Hypothalamus (tissue), 51 donors: ENCODE measurements around the gene RAB7B.
"Not testable (repeated sequence)": the region's sequence is repeated elsewhere in the genome, so short reads cannot be mapped to it uniquely, and the experiment has no call there.

Source experiments
- DNase-seq, 51 donors: peaks; one replicate each; lab custom pipeline; 2025; lab: John Stamatoyannopoulos, UW

RAB7B gene

DNA sequence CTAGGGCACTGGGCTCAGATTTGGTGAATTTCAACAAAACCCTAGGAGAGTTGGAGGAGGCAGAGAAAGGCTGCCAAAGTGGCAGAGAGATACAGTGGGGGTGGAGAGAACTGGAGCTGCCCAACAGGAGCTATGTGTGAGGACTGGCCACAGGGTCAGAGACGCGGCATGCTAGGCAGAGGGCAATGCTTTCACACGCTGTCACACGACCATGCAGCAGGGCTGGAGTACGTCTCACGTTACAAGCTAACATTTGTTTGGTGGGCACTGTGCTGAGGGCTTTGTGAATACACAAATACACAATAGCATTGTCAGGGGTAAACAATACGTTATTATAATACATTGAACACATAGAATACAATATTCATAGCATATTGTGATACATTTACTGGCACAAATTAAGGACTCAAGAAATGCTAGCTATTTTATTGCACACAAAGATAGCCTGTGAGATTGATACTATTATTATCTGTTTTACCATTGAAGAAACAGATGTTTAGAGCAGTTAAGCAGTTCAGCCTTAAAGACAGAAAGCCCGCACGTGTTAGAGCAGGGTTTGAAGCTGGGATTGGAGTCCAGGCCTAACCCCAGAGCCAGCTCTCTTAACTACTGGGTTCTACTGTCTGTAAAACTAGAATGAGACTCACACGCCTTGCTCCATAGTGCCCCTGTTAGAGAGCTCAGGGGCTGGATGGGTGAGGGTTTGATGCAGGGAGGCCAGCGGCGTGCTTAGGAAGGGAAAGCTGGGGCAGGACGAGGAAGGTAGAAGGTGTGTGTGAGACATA is 4.5 kb downstream of the RAB7B start:
- DNase-seq, result peak in 33 of 51 donors; percentile 7 to 78 (median 48)

DNA sequence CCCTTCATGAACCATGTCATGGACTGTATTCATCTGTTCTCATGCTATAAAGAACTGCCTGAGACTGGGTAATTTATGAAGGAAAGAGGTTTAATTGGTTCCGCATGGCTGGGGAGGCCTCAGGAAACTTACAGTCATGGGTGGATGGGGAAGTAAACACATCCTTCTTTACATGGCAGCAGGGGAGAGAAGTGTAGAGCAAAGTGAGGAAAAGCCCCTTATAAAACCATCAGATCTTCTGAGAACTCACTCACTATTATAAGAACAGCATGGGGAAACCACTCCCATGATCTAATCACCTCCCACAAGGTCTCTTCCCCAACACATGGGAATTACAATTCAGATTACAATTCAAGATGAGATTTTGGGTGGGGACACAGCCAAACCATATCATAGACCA is 6.6 kb downstream of the RAB7B start:
- DNase-seq, result not testable (repeated sequence)

DNA sequence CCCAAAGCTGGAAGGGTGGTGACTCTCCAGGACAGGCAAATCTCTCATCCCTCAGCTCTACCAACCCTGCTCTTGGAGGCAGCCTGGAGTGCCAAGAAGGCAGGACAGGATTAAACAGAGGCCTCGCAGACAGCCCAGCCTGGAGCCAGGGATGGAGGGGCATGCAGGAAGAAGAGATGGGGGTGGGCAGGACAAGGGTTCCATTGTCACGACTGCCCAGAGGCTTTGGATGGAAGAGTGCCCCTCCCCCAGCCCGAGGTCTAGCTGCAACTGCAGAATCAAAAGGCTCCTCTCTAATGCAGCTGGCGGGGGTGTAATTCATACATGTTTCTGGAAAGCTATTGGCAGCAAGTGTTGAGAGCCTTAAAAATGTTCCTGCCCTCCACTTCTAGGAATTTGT is 8.8 kb downstream of the RAB7B start:
- peak in 48 of 51 donors; percentile 34 to 96 (median 82) for DNase-seq

DNA sequence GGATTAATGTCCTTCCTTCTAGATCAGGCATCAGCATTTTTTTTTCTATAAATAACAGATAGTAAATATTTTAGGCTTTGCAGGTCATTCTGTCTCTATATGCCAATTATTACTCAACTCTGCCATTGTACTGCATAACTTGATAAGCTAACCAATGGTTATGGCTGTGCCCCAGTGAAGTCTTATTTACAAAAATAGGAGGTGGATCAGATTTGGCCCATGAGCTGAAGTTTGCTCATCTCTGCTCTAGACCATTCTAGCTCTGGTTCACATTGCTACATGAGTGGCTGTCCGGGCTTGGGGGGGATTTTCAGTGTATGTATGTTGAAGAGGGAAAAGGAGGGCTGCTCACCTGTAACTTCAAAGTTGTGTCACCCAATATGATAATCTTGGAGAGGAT is 10.1 kb downstream of the RAB7B start:
- no peak for DNase-seq

DNA sequence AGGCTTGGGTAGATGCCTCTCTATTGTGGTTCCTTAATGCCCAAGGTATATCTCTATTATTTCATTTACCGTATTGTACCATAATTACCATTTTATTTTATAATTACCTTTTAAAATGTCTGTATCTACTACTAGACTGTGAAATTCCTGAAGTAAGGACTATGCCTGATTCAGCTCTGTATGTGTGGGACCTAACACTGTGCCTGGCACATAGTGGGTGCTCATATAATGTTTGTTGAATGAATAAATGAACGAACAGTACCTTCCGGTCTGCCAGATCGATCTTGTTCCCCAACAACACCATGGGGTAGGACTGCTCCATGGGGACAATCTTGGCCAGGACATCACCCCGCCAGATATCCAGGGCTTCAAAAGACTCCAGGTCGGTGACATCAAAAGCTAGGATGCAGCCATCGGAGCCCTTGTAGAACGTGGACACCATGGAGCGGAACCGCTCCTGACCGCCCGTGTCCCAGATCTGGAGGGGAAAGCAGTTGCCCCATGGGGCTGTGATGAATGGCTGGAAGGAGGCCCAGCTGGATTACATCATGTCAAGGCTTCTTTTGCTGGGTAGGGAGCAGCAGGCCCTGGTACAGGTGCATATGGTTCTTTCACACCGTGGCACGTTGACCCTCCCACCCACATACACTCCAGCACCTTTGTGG is 10.8 kb downstream of the RAB7B start:
- no peak for DNase-seq

DNA sequence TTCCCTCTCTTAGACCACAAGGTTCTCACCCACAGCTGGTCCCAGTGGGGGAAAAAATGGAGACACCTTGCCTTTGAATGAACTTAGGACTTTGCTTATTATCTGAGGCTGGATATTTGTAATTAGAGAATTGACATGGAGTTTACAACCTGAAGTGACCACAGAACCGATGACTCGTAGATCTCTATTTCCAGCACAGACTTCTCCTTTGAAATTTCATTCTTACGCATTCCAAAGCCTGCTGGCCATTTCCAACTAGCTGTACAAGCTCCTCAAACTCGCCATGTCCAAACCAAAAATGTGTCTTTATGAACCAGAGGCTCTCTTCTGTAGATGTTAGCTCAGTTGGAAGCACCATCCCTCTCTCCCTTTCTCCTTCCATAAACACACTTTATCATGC is 12.0 kb downstream of the RAB7B start:
- DNase-seq, result no peak

DNA sequence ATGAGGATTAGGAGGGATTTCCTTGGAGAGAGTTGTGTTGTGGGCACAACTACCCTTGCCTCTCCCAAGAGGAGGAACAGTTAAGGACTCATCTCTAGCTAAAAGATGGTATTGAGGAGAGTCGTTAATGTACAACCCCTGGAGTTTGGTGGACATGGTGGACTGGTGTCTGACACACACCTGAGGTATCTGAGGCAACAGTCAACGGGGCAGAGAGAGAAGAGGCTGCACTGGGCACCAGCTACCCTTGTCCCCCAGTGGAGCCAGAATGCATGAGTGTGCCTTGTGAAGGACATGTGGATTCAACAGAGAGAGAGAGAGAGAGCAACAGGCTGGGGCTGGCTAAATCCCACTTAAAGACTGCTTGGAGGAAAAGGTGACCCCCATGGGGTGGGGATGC is 13.0 kb downstream of the RAB7B start:
- no peak for DNase-seq

DNA sequence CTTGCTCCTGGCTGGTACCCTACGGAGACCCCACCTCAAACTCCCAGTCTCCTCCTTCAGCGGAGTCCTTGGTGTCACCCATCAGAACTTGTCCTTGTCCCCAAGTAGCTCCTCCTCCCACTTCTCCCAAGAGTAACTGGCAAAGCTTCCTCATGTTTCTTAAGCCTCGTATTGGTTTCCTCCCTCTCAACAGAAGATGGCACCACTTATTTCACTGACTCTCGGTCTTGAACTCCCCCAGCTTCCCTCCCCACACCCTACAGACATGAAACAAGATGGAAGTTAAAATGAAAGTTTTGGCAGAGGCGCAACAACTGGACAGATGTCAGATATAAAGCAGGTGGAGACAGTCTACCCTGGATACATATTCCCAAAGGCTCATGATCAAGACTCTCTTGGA is 13.4 kb downstream of the RAB7B start:
- no peak for DNase-seq

DNA sequence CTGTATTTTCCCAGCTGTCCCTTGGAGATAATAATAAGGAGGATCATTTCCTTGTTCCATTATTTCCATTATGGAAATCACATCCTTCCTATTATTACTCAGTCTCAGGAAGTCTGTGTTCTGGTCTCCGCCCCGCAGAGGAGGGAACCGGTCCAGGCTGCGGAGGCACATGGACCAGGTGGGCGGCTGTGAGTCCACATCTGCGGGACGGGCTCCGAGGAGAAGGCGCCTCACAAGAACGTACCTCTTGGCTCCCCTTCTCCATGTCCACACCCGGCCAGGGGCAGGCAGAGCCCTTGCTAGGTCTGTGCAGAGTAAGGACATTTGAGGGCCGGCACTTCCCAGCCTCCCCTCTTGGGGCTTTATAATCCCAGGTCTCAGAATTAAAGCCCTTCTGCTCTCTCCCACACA is 14.6 kb downstream of the RAB7B start:
- no peak for DNase-seq

DNA sequence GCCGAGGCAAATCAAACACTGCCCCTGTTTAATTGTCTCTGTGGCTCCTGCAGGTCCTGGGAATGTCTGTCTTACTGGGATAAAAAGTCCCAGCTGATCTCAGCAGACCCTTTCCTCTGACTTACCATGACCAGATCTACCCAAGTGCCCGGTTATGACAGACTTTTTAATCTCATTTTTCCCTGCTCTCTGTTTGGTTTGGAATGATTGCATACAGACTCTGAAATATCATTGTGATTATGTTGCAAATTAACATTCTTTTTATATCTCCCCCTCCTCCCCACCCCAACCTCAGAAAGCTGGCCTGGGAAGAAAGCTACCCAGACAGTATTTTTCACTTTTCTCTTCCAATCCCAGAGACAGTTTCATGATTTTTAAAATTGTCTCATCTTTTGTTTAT is 16.3 kb downstream of the RAB7B start:
- DNase-seq, result no peak

DNA sequence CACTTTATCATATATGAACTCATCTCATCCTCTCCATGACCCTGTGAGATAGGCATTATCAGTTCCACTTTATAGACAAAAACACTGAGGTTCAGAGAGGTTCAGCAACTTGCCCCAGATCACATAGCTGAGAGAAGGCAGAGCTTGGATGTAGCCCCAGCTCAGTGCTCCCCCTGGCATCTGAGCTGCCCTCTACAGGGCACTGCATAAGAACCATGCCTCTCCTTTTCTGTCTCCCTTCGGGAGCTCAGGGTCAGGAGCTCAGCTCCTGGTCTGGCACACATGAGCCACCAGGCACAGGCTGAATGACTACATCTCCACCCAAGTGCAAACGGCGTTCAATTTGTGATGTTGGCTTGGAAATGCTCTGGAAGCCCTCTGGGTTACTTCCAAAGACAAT is 16.9 kb downstream of the RAB7B start:
- no peak for DNase-seq

DNA sequence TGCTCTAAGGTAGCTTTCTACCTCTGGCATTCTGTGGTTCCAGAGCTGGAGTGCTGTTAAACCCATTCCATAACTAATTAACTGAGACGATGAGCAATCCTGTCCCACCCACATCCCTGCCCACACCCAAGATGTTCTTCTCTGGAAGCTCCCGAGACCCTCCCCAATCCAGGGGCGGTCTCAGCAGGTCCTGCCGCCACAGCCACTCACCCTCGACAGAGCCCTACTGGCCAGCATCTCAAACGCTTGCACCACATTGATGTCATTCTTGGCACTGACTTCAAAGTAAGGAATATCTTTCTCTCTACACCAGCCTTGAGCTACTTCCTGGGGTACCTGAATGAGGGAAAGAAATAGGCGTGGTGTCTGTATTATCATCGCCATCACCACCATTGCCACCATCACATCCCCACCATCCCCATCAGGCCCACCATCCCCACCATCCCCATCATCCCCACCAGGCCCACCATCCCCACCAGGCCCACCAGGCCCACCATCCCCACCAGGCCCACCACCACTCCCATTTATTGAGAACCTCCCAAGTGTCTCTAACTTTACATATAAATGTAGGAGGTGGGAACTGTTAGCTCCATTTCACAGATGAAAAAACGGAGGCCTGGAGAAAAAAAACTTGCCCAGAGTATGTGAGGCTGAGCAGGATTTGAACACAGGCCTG is 17.7 kb downstream of the RAB7B start:
- no peak for DNase-seq

DNA sequence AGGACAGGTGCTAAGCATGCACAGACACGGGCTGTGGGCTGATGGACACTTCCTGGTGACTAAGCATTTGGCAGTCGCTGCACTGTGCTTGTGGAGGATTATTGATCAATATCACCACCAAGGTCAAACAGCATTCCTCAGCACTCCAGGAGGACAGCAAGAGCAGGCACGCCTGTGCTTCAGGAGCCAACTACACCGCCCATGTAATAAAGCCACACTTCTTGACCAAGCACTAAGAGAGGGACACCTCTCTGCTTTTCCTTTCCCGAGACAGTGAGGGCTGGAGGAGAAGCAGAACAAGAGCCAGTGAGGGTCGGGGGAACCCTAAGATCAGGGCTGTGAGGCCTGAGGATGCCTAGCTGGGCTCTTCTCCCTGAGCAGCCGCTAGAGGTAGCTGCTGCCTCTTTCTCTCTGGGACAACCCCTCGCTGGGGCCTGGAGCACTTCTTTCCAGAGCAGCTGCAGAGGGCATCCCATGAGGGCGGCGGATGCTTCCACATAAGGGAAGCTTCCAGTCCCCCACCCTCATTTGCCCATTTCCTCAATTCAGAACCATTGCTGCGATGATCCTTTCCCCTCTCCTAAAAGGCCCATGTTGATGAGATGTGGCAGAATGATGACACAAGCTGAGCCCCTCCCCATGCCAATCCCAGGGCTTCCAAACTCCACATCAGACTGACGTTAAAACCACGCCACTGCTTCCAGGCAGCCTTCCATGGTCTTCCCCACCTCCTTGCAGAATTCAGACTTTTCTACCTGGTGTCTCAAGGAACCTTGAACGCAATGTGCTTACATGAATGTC is 19.1 kb downstream of the RAB7B start:
- peak in 41 of 51 donors; percentile 15 to 85 (median 57) for DNase-seq

DNA sequence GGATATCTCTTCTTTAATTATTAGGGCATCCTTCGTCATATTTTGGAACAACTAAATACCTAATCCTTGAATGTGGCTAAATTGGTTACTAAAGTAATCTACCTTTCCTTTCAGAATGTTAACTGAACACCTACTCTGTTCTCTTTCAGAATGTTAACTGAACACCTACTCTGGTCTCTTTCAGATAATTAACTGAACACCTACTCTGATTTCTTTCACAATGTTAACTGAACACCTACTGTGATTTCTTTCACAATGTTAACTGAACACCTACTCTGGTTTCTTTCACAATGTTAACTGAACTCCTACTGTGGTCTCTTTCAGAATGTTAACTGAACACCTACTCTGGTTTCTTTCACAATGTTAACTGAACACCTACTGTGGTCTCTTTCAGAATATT is 21.9 kb downstream of the RAB7B start:
- no peak for DNase-seq

DNA sequence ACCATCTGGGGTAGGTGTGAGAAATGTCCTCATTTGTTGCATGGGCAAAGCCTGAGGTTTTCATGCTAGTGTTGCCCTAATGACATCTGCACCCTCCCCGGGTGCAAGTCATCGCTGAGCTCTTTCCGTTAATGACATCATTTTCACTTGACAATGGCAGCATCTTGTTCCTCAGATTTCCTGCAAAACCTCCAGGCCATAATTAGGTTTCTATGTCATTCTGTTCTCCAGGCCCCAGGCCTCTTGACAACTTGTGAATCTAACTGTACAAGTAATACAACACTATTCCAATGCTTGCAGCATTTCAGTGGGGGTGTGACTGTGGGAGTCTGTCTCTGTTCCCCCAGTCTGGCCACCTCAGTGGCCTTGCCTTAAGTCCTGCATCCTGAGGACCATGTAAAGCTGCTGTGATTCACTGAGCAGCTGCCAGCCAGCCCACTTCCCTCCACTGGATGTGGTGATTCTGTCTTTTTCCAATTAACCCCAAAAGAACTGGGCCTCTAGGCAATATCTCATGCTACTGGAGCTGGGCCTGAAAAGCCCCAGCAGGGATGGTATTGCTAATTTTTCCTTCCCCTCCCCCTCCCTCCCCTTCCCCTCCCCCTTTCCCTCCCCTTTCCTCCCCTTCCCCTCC is 22.8 kb downstream of the RAB7B start:
- DNase-seq, result no peak

DNA sequence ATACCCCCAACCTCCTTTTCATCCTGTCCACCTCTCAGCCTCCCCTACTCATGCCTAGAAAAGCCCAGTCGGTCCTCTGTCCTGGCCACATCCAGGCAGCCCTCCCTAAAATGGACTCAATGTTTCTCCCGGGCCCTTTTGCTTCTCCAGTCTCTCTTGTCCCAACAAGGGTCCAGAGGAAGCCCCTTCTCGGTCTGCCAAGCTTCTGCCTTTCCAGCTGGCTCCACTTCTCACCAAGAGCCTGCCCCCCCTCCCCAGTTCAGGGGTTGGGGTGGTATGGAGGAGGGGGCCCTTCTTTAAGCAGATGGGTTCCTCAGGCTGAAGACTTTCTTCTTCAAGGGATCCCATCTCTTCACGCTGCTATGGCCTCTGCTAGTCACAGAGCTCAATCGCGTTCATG is 23.9 kb downstream of the RAB7B start:
- DNase-seq, result no peak

DNA sequence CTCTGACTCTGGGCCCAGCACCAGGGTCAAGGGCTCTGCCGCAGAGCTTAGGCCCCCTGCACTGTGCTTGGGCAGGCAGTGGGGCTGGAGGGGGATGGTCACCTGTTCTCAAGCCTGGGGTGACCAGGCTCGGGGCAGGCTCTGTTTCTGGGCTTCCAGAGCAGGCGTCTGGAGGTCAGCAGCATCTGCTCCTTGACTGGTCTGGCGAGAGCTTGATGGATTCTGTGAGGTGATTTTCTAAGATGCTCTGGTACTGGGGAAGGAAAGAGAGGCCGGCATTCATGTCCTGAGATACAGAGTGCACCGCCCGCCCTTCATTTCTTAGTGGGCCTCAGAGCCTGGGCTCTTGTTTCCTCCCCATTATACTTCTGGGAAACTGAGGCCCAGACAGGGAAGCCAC is 24.5 kb downstream of the RAB7B start:
- DNase-seq, result no peak

DNA sequence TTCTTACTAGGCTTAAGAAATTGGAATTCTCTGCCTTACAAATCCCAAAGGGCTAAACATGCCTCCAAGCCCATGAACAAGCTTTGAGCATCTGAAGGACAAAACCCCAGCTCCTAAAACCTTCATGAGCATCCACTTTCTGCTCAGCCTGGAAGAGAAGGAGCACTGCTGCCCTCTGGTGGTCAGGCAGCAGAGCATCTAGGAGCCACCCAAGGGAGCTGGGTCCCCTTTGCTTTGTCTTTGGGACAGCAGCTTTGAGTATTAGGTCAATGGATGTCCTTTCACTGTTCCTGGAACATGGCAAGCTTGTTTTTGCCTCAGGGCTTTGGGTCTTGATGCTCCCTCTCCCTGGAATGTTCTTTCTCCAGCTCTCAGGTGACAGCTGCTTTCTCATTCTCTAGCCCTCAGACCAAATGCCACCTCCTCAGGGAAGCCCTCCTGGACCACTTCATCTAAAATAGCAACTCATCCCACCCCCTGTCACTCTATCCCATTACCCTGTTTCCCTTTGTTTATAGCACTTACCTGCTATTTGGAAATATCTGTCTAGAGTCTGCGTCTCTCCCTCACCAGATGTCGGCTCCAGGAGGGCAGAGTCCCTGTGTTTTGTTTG is 25.7 kb downstream of the RAB7B start:
- peak in 48 of 51 donors; percentile 14 to 91 (median 55) for DNase-seq

DNA sequence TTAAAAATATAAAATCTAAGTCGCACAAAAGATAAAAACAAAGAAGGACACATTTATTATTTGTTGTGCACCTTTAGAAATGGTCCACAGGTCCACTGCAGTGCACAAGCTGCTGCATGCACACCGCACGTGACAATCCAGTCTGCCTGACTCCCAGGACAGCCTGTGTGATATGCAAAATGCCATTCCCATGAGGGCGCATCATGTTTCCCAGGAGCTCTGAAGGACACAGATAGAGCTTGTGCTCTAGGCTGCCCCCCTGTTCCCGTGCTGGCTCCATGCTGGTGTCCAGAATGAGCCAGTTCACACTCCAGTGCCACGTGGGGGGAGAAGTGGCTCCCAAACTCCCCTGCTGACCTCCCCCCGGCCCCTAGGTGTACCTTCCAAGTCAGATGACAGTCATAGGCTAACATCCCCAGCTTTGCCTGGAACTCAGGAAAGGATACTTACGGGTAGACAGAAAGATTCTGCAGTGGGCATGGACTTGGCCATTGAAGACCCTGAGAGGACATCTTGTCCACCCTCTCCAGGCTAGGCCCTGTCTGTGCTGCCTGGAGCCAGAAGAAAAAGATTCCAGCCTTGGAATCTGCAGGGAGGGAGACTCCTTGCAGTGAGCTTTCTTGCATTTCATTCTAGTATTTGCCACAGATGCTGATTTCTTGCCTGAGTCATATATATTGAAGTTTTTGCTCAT is 26.3 kb downstream of the RAB7B start:
- DNase-seq, result peak in 22 of 51 donors; percentile 8 to 65 (median 28)
